K562 (cell line): ENCODE measurements around the gene MROH2B. TPM values are rescaled to one million over a fixed set of nuclear protein-coding genes. Genes with fewer than 3 reads are reported as not detected.

Experiments
- ATAC-seq: fragments of 200-7000 bp; cut with Tn5 transposase; 3 replicates; pipeline ENCODE4 v1.9.1; 2020; ENCODE audit warnings: moderate library complexity
- BruUV-seq: library from RNA; stranded (reverse); fragments of 400-500 nt; replicated peaks from 2 replicates; lab custom pipeline; 2021; lab: Mats Ljungman, UMichigan
- CTCF ChIA-PET: fragments of 300-600 bp; formaldehyde crosslinking; extraction: SDS; loops from one replicate; lab custom pipeline; 2021; ENCODE audit warnings: low intra/inter-chr PET ratio; lab: Yijun Ruan, JAX
- POLR2A ChIA-PET: fragments of 300-600, 350-650 bp; sonication (Branson Sonifier 250); formaldehyde crosslinking; extraction: SDS; loops from one replicate; lab custom pipeline; 2021; ENCODE audit warnings: antibody characterized with exemption, inconsistent platforms; lab: Yijun Ruan, JAX
- DNase-seq, 4 experiments: peaks; one replicate each; pipeline versions ENCODE4 v3.0.0 to v3.0.0-alpha.2; 2011 to 2018; ENCODE audit warnings: low spot score in 3 of 4, mixed read lengths in 3 of 4; ENCODE audit errors: extremely low read depth in 1 of 4
- FAIRE-seq: peaks from 2 replicates; lab custom pipeline; 2011; peaks lifted over from hg19 to GRCh38; lab: Jason Lieb, UNC
- H2AFZ ChIP-seq: 2 replicates; pipeline ENCODE4 v1.6.0; 2011; ENCODE audit warnings: low read depth, low read length, control low read depth, inconsistent platforms
- H3K27ac ChIP-seq: fragments of 200-600 bp; 3 replicates; pipeline ENCODE4 v1.8.0; 2011; ENCODE audit warnings: low read depth, mild to moderate bottlenecking, control low read depth, inconsistent platforms, low read length, moderate library complexity, mixed read lengths; ENCODE audit errors: extremely low read depth
- H3K27me3 ChIP-seq, 2 experiments: fragments of 300-600 bp in 1 of 2; 2 replicates in 1 of 2; 3 replicates in 1 of 2; pipeline versions ENCODE4 v1.6.0 to v1.8.0; 2011; ENCODE audit warnings: inconsistent platforms in 2 of 2, low read length in 2 of 2, mild to moderate bottlenecking in 1 of 2, mixed read lengths in 1 of 2, moderate library complexity in 1 of 2; ENCODE audit not compliant: control insufficient read depth in 2 of 2, insufficient read depth in 2 of 2
- H3K36me3 ChIP-seq: fragments of 300-600 bp; 3 replicates; pipeline ENCODE4 v1.8.0; 2011; ENCODE audit warnings: mild to moderate bottlenecking, low read length, inconsistent platforms; ENCODE audit not compliant: control insufficient read depth, insufficient read depth
- H3K4me1 ChIP-seq, 2 experiments: fragments of 200-600 bp in 1 of 2; replicated peaks in 1 of 2; 2 replicates in 1 of 2; 3 replicates in 1 of 2; pipeline versions ENCODE4 v1.5.1 to v1.8.0; 2011; ENCODE audit warnings: inconsistent platforms in 2 of 2, low read length in 2 of 2, mild to moderate bottlenecking in 1 of 2, mixed read lengths in 1 of 2, moderate library complexity in 1 of 2; ENCODE audit not compliant: control insufficient read depth in 2 of 2, insufficient read depth in 2 of 2
- H3K4me2 ChIP-seq: 2 replicates; pipeline ENCODE4 v1.6.1; 2011; ENCODE audit warnings: low read length, control low read depth, inconsistent platforms, mixed read lengths; ENCODE audit not compliant: insufficient read depth
- H3K4me3 ChIP-seq: fragments of 200-600 bp; sonication (generic), shearing (Covaris generic); 2 replicates; pipeline ENCODE4 v1.5.1; 2016; ENCODE audit warnings: control low read depth, inconsistent platforms
- H3K79me2 ChIP-seq: fragments of 200-600 bp; 3 replicates; pipeline ENCODE4 v1.8.0; 2011; ENCODE audit warnings: low read length, inconsistent platforms; ENCODE audit not compliant: control insufficient read depth, insufficient read depth
- H3K9ac ChIP-seq, 2 experiments: 2 replicates each; pipeline versions ENCODE4 v1.6.0 to v1.6.1; 2011; ENCODE audit warnings: low read depth in 2 of 2, low read length in 2 of 2, control low read depth in 1 of 2, inconsistent platforms in 1 of 2, mild to moderate bottlenecking in 1 of 2, mixed read lengths in 1 of 2; ENCODE audit not compliant: insufficient read depth in 1 of 2
- H3K9me1 ChIP-seq: one replicate; pipeline ENCODE4 v1.6.0; 2011; ENCODE audit warnings: inconsistent platforms, mild to moderate bottlenecking, low read length, moderate library complexity; ENCODE audit not compliant: control insufficient read depth, insufficient read depth
- H3K9me3 ChIP-seq: replicated peaks from 2 replicates; pipeline ENCODE4 v1.5.1; 2011; ENCODE audit warnings: low read depth, low read length, inconsistent platforms; ENCODE audit not compliant: control insufficient read depth, insufficient read depth
- H4K20me1 ChIP-seq: replicated peaks from 2 replicates; pipeline ENCODE4 v1.6.1; 2011; ENCODE audit warnings: low read length, inconsistent platforms, mixed read lengths; ENCODE audit not compliant: control insufficient read depth, insufficient read depth
- HIVEP1 ChIP-seq: fragments of 250-450 bp; sonication (Bioruptor Pico); IDR thresholded peaks from 2 replicates; pipeline ENCODE4 v1.4.0; 2020; ENCODE audit warnings: mild to moderate bottlenecking
- HNRNPH1 ChIP-seq: fragments of 200-400 bp; formaldehyde crosslinking; optimal IDR thresholded peaks from 2 replicates; pipeline ENCODE3; 2017; ENCODE audit warnings: low read depth, mild to moderate bottlenecking, low read length, moderate library complexity
- ILK ChIP-seq: fragments of 450-650 bp; IDR thresholded peaks from 2 replicates; pipeline ENCODE4 v1.6.1; 2016; ENCODE audit warnings: missing genetic modification characterization, low read depth, mild to moderate bottlenecking, missing compliant biosample characterization, moderate library complexity, borderline replicate concordance
- YBX1 ChIP-seq: fragments of 450-650 bp; IDR thresholded peaks from 2 replicates; pipeline ENCODE4 v1.7.1; 2016; ENCODE audit warnings: mild to moderate bottlenecking
- ZBTB1 ChIP-seq: sonication (generic); formaldehyde crosslinking; IDR thresholded peaks from 2 replicates; pipeline ENCODE4 v1.8.1; 2023; ENCODE audit warnings: missing genetic modification reagents, low read depth, mild to moderate bottlenecking, borderline replicate concordance
- WGBS: fragments of 100-300 bp; shearing (Covaris generic); methylation state at CpG from one replicate; pipeline ENCODE4 v1.1.6; 2016; ENCODE audit warnings: low coverage, mixed read lengths; ENCODE audit not compliant: insufficient coverage; ENCODE audit errors: missing lambda C conversion rate; 5-methylcytosine and 5-hydroxymethylcytosine counted together
- in situ Hi-C: fragments of 300-500 bp; cut with MboI; formaldehyde crosslinking; loops from 4 replicates; pipeline ENCODE4 v1.15.0; 2018; ENCODE audit warnings: inconsistent platforms, mixed read lengths
- intact Hi-C: fragments of 100-400 bp; cut with micrococcal nuclease; formaldehyde crosslinking; loops from 2 replicates; pipeline ENCODE4 v1.14.2; 2022
- polyA plus RNA-seq, 8 experiments: library from polyadenylated mRNA; depleted of rRNA in 4 of 8; stranded (reverse) in 5 of 8; unstranded in 3 of 8; fragments of >200 nt; fragmentation: Nextera tagmentation in 2 of 8; fragmentation: Illumina TruSeq in 1 of 8; extraction: Ambion mirVana in 2 of 8; extraction: Trizol in 1 of 8; gene quantifications; 2 replicates each; pipeline versions ENCODE4 v1.2.1 to v1.2.3, GENCODE V29; 2011 to 2014; ENCODE audit warnings: inconsistent platforms in 1 of 8, missing spikeins in 1 of 8
- total RNA-seq, 7 experiments: library from RNA; depleted of rRNA in 6 of 7; stranded (reverse); fragments of >200 nt in 6 of 7; fragmentation: Illumina TruSeq in 2 of 7; extraction: Trizol in 2 of 7; gene quantifications; 2 replicates each; pipeline versions ENCODE4 v1.2.1 to v1.2.3, GENCODE V29; 2011 to 2021; ENCODE audit warnings: low replicate concordance in 1 of 7
- TF ChIP-seq, protein P1 (sequence below): fragments of 250-450 bp; sonication (Bioruptor Pico); IDR thresholded peaks from 2 replicates; pipeline ENCODE4 v1.5.0; 2020; ENCODE audit warnings: mild to moderate bottlenecking, borderline replicate concordance
- TF ChIP-seq, protein P2 (sequence below): fragments of 250-450 bp; sonication (Bioruptor Pico); IDR thresholded peaks from 2 replicates; pipeline ENCODE4 v1.9.0; 2021; ENCODE audit warnings: mild to moderate bottlenecking

The MROH2B gene
- total and polyA plus RNA-seq, 9 of the 15 experiments (the other 6 are each of a cell fraction or from before 2014, with no cell fraction given): not detected

DNA sequence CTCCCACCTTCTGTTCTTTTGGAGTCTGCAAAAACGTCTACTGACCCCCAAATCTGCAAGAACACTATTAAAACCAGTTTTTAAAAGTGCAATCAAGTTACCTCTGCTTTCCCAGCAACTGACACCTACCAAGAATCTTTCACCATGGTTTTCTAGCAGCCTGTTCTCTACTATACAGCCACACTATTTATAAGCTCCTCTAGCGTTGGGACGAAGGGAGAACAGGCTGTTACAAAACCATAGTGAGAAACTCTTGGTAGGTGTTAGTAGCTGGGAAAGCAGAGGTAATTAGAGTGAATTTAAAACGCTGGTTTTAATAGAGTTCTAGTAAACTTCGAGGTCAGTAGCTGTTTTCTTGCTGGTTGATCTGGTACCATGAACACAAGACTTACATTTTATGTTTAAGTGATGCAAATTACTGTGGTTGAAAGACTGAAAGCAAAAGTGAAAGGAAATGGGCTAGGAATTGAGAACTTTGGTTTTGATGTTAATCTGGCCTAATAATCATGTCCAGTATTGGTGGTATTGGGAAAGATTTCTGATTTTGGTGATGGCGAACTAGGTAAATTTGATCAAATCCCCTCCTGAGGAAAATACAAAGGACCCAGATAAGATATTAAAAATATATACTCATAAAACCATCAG, 5.3 kb downstream of the MROH2B start:
- FAIRE-seq (no peak), DNase-seq (no peak), ATAC-seq (no peak; the same call in 2 of the 3 replicates)
- Histone ChIP-seq H3K4me2 (no peak overlapping the region), H3K9ac (no peak overlapping the region), H3K27ac (no peak overlapping the region), H4K20me1 (no peaks in the 10 kb centered on the region), H3K4me3 (no peak overlapping the region), H2AFZ (no peak overlapping the region), H3K9me1 (no peaks in the 10 kb centered on the region), H3K36me3 (no peaks in the 10 kb centered on the region), H3K79me2 (no peaks in the 10 kb centered on the region), H3K4me1 (no peaks in the 10 kb centered on the region), H3K27me3 (no peaks in the 10 kb centered on the region), H3K9me3 (no peaks in the 10 kb centered on the region)
- no TSS peak for BruUV-seq
- in situ Hi-C loops (no loop called here), intact Hi-C loops (no loop called here)
- WGBS: 2% methylated on average over 6 of the region's 6 CpGs
- TF ChIP-seq, protein P1, sequence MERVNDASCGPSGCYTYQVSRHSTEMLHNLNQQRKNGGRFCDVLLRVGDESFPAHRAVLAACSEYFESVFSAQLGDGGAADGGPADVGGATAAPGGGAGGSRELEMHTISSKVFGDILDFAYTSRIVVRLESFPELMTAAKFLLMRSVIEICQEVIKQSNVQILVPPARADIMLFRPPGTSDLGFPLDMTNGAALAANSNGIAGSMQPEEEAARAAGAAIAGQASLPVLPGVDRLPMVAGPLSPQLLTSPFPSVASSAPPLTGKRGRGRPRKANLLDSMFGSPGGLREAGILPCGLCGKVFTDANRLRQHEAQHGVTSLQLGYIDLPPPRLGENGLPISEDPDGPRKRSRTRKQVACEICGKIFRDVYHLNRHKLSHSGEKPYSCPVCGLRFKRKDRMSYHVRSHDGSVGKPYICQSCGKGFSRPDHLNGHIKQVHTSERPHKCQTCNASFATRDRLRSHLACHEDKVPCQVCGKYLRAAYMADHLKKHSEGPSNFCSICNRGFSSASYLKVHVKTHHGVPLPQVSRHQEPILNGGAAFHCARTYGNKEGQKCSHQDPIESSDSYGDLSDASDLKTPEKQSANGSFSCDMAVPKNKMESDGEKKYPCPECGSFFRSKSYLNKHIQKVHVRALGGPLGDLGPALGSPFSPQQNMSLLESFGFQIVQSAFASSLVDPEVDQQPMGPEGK (CRISPR knock-in tag): no peak
- TF ChIP-seq HNRNPH1 (no peak), HIVEP1 (CRISPR knock-in tag) (no peak), YBX1 (no peak), ZBTB1 (CRISPR knock-in tag) (no peak), ILK (tag) (no peak)
- TF ChIP-seq, protein P2, sequence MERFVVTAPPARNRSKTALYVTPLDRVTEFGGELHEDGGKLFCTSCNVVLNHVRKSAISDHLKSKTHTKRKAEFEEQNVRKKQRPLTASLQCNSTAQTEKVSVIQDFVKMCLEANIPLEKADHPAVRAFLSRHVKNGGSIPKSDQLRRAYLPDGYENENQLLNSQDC (CRISPR knock-in tag): no peak
- ChIA-PET CTCF (no interaction called here), POLR2A (no interaction called here)
